CD4-positive, alpha-beta T cell treated with Interleukin-12 subunit alpha and Interleukin-12 subunit beta, for 1 hour (primary cell): ENCODE results near the gene CKMT2.

Source experiments
- DNase-seq: peaks from one replicate; pipeline ENCODE4 v3.0.0-alpha.2; 2020

The CKMT2 gene

DNA sequence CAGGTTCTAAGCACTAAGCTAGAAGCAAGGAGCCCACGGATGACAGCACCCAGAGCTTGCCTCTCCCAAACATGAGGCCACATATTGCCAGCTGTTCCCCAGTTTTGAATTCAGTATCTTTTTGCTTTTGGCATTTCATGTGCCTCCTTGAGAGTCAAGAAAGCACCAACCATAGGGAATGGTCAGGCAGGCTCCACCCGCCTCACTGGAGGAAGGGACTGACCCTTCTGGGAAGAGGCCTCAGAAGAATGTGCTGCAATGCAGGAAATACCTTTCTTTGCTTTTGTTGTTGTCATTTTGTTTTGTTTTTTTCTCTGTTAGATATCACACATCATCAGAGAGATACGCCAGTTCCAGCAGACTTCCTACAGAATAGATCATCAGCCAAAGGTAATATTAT, 13.7 kb upstream of the CKMT2 start:
- no peak for DNase-seq

- no peak for DNase-seq
These were observed 10.8 kb upstream of the CKMT2 start for GRCh38 chr5:81222285-81222684.

- DNase-seq = no peak
These were observed 7.7 kb upstream of the CKMT2 start for GRCh38 chr5:81225463-81225862.

DNA sequence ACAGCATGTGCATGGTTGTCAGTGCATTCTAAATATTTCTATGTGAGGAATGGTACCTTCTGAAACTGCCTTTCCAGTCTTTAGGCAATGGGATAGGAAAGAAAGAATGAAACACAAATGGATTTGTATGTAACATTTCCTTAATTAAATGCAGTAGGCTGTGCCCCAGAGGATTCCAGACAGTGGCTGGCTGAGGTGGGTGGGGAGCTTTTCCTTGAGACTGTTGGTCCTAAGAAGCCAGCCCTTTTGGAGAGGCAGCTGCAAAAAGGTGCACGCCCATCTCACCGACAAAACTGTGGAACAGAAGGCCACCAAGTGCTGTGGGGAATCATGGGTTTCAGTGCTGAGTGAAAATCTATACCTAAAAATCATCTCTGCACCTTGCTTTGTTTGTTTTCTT, 6.8 kb upstream of the CKMT2 start:
- DNase-seq = no peak

DNA sequence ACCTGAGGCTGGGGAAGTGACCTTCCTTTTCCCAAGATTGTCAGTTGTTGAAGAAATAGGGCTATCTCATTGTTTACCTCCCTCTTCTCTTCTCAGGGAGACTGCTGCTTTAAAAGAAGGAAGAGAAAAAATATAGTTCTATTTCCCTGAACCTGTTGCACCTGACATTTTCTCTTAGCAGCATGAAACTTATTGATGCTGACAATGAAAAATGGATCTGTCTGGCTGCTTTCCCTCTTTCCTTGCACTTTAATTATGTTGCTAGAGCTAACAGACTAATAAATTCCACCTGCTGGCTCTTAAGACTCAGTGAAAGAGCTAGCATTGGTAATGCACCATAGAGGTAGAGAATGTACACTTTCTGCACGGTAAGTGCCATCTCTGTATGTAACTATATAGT, 6.2 kb upstream of the CKMT2 start:
- no peak for DNase-seq

DNA sequence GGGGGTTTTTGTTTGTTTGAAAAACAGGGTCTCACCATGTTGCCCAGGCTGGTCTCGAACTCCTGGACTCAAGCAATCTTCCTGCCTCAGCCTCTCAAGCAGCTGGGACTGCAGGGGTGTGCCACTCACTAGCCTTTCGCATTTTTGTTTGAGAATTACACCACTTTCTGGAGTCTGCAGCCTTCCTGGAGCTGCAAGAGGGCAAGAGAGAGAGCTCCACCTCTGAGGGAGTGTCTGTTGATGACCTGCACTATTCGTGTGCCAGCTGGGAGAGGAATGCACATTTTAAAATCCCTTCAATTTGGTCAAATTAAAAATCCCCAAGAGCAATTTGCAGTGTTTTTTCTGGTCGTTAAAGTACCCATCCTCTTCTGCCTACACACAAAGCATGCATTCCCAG, 5.0 kb upstream of the CKMT2 start:
- DNase-seq = no peak

GRCh38 chr5:81230416-81230815, 2.7 kb upstream of the CKMT2 start:
- no peak for DNase-seq

DNA sequence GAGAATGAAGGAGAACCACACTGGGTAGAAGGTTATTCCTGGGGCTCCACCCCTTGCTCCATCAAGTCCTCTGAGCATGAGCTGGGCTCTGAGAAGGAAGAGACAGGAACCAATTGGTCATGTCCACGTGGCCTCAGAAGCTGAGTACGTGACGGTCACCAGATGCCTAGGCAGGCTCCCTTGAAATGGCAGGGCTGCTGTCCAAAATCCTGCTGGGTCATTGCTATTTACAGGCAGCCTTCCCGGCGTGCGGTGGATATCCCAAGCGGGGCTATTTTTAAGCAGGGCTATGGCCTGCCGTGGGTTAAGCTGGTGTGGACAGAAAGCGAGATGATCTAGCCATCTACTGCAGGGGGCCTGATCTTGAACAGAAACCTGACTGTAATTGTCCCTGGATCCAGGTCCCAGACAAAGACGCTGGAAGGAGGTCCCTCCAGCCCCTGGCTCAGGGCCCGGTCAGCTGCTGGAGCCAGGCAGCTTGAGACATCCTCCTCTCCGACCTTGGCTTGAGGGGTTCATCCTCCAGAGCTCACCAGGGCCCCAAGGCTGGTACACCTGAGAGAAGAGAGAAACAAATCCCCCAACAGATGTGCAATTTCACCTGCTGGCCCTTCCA, 550 bp upstream of the CKMT2 start:
- no peak for DNase-seq

DNA sequence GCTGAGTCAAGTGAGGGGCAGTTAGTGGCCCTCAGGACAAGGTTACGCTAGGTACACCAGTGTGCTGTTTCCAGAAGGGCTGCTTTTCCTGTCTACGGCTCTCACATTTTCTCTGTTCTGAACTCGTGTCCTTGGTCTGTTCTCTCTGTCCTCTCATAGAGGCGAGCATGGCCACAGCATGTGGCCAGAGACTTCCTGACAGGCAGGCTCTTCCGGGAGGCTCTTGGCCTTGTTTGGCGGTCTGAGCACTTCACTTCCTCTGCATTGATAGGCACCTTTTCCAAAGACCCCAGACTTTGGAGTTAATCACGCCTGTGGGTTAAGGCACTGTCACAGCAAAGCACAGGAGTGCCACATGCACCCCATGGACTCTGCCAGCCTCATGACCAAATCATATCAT, 1.2 kb downstream of the CKMT2 start:
- DNase-seq = no peak

DNA sequence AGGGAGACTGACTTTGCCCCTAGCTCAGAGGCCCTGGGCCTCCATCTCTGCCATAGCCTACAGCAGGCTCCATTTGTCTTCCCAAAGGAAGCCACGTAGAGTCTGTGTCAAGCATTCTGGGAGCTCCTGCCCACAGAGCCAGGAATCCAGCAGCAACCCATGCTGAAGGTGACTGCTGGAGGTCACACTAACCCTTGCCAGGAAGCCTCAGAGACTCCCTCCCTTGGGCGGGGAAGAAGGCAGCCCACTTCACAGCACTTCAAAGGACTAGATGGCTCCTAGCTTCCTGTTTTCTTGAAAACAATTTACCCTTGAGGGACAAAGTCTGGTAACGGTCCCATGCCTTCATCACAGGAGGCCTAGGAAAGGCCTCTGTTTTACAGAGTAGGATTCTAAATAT, 1.7 kb downstream of the CKMT2 start:
- DNase-seq = no peak

DNA sequence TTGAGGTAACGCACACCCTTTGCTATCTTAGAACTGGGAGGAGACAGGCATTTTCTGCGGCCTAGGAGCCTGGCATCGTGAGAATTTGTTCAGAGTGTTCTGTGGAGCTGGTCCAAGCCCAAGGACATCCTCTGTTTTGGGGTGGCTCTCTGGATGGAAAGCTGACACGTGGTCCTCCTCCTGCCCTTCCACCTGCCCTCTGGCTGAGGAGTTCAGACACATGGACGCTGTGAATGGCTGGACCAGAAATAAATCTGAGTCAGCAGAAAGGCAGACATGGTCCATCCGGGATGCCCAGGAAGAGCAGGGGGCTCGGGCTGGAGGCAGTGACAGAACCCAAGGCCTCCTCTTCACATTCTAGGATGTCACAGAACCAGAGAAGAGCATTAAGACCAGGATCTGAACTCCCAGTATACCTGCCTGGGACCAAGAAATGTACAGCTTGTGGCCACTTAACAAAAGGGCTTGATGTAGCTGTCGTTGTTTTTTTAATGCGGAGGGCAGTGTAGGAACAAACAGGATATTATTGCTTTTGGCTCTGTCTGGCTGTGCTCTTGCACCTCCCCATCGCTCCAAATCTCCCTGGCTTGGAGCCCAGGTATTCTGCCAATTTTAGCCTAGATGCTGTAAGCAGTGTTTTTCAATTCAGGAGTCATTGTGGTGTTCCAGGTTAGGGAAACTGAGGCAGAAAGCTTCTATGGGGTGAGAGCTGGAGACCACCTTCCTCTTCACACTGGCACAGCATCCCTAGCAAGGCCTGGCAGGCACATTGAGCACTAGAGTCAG, 2.4 kb downstream of the CKMT2 start:
- no peak for DNase-seq

DNA sequence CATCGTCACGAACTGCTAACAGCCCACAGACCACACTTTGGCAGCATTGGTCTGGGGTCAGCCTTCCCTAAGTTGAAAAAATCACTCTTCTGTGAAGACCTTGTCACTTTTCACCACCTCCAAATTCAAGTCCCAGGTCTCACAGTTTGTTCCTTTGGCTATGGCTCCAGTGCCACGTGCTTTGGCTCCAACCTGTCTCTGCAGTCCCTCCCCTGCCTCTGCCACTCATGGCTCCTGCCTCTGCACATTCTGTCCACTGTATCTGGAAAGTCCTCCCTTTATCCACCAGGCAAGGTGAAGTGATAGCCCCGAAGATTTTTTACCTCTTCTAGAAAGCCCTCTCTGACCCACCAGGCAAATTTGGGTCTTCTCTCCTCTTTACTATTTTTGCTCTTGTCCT, 5.3 kb downstream of the CKMT2 start:
- DNase-seq = no peak

GRCh38 chr5:81239613-81240012, 6.5 kb downstream of the CKMT2 start:
- DNase-seq = no peak

DNA sequence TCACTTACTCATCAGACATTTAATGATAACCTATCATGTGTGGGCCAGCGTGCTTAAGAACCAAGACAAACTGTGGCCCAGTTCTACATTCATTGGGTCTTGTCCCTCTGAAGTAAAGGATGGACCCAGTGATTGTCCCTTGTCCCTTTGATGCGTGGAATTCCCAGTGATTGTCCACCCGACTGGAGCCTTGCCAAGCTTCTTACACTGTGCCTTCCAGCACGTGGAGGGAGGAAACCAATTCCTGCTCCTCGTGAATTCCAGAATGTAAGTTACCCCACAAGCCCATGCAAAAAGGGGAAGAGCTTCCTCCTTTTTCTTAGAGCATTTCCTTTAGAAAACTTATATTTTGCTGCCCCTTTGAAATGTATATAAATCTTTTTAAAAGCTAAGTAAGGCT, 7.9 kb downstream of the CKMT2 start:
- no peak for DNase-seq

- DNase-seq = no peak
These were observed 9.0 kb downstream of the CKMT2 start for GRCh38 chr5:81241961-81242648.

DNA sequence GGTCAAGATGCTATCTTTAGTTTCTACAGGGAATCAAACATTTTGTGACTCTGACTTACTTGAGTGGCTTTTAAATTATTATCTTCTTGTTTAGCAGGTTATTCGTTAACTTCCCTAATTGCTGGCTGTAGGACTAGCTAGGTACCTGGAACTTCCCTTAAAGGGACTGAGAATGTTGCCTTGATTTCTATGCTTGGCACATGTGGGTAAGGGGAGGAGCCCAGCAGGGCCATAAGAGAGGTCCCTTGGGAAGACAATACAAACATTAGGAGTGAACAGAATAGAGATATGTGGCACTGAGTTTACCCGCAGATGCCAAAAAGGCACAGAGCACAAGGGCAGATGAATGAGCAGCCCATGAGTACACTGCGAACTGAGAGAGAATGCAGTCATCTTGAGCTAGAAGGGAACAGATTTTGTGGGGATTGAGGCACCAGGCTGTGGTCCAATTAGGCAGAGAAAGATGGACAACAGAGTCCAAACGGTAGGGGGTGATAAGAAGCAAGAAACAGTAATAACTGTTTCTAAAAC, 9.8 kb downstream of the CKMT2 start:
- DNase-seq = no peak

GRCh38 chr5:81244451-81244850, 11.3 kb downstream of the CKMT2 start:
- DNase-seq = no peak

GRCh38 chr5:81245871-81246235, 12.7 kb downstream of the CKMT2 start:
- DNase-seq = no peak

DNA sequence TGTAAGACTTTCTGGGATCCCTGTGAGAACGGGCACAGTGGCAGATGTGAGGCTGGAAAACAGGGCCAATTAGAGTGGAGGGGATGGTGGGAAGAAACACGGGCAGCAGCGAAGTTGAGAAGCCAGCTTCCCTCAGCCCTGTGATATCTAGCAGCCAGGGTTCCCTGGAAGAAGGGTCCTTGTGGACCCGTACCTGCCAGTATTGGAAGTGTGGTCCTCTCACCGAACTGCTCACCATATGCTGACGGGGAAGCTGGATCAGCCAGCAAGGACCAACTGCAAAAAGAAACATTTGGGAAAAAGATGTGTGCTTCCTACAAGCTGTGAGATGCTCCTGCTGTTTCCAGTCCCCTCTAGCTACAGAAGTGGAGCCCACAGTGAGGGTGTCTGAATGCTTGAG, 13.6 kb downstream of the CKMT2 start:
- DNase-seq = no peak

DNA sequence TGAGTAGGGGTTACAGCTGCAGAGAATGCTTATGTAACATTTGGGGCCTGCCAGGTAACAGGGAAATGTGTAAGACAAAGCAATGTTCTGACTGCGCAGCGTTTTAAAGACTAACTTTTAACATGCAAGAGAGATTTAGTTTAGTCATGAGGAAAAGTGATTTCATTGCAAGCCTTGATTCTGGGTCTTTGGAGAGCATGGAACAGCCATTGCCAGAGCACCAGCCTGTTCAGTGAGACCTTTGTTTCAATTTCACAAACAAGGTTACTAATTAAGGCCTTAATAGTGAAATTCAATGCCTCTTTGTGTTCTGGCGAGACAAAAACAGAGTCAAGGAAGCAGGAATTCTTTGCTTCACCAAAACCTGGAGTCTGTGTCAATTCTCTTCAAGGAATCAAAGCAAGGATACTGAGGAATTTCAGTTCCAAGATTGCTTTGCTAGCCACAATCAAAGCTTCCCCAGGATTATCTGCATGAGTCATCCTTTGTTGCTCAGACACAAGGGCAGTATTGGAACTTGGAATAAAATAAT, 14.4 kb downstream of the CKMT2 start:
- no peak for DNase-seq

GRCh38 chr5:81249240-81249639, 16.1 kb downstream of the CKMT2 start:
- DNase-seq = no peak

DNA sequence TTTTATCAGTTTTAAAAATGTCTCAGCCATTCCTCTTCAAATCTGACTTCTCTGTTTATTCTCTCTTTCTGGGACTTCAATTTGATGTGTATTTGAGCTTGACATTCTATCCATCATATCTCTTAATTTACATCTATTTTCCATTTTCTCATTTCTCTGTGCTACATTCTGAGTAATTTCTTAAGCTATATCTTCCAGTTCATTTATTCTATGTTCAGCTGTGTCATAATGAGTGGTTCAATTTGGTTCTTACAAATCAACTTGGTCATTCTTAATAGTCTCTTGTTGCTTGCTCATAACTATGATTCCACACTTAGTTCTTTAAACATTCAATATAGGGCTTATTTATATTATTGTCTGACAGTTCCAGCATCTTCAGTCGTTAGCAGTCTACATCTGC, 16.9 kb downstream of the CKMT2 start:
- no peak for DNase-seq

GRCh38 chr5:81251922-81252321, 18.8 kb downstream of the CKMT2 start:
- DNase-seq = no peak

- no peak for DNase-seq
These were observed 19.8 kb downstream of the CKMT2 start for GRCh38 chr5:81252904-81253303.
